VCaP (cell line): ENCODE measurements around the gene SLC9A4.

ENCODE experiments used
- H3K27ac ChIP-seq: fragments of 450-650 bp; 2 replicates; pipeline ENCODE4 v1.5.1; 2017
- TF ChIP-seq, protein P1 (sequence below): fragments of 450-650 bp; conservative IDR thresholded peaks from 2 replicates; pipeline ENCODE4 v1.5.1; 2017; ENCODE audit warnings: mild to moderate bottlenecking, moderate library complexity

SLC9A4 gene

DNA sequence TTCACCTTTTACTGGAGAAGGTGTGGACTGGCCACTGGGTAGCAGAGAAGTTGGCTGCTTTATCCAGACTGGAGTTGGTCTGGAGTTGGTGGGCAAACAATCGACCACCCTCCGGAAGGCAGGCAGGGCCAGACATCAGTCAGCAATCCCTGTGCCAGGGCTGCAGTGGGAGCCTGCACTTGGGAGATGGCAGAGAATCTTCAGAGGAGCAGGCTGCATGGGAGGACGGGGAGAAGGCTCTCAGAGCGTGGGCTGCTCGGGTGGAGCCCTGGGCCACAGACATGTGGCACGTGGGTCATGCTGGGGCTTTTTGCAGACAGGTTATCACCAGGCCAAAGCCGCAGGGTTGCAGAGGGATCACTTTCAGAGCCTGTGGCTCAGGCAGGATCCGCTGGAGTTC is 29.6 kb downstream of the SLC9A4 start:
- TF ChIP-seq, protein P1, sequence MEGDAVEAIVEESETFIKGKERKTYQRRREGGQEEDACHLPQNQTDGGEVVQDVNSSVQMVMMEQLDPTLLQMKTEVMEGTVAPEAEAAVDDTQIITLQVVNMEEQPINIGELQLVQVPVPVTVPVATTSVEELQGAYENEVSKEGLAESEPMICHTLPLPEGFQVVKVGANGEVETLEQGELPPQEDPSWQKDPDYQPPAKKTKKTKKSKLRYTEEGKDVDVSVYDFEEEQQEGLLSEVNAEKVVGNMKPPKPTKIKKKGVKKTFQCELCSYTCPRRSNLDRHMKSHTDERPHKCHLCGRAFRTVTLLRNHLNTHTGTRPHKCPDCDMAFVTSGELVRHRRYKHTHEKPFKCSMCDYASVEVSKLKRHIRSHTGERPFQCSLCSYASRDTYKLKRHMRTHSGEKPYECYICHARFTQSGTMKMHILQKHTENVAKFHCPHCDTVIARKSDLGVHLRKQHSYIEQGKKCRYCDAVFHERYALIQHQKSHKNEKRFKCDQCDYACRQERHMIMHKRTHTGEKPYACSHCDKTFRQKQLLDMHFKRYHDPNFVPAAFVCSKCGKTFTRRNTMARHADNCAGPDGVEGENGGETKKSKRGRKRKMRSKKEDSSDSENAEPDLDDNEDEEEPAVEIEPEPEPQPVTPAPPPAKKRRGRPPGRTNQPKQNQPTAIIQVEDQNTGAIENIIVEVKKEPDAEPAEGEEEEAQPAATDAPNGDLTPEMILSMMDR, result no peak
- no peak overlapping the region for H3K27ac ChIP-seq

DNA sequence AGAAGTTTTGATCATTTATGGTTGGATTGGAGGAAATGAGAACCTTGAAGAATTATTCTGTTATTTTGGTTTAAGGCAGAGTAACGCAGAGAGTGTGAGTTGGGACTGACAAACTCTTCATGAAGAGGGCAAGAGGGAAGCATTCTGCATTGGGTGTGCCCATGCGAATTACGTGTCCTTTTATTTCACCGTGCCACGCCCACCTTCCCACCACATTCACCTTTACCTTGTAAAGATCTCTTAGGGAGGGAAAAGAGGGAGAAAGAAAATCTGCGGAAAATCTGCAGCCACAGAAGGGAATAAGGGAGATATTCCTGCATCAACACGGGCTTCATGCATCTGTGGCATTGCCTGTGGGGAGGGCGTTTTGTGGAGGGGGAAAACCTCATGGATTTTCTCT is 31.8 kb downstream of the SLC9A4 start:
- TF ChIP-seq, protein P1, result no peak
- no peak overlapping the region for H3K27ac ChIP-seq

DNA sequence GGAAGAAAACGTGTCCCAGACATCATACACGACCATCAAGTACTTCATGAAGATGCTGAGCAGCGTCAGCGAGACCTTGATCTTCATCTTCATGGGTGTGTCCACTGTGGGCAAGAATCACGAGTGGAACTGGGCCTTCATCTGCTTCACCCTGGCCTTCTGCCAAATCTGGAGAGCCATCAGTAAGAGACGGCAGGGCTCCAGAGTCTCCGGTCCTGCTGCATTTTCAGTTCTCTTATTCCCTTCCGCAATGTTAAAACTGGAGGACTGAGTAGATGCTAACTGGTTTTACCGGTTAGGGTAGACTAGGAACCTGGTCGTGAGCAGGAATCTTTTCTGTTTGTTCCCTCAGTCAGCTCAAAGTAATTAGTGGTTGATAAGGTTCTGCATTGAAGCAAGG is 32.3 kb downstream of the SLC9A4 start:
- TF ChIP-seq, protein P1, result no peak

GRCh38 chr2:102506743-102507142 is 33.7 kb downstream of the SLC9A4 start:
- no peak overlapping the region for H3K27ac ChIP-seq
- TF ChIP-seq, protein P1, result no peak

More for the DNA sequence above, 32.3 kb downstream of the SLC9A4 start:
- no peak overlapping the region for H3K27ac ChIP-seq

GRCh38 chr2:102508863-102509262 is 35.8 kb downstream of the SLC9A4 start:
- TF ChIP-seq, protein P1, result no peak

DNA sequence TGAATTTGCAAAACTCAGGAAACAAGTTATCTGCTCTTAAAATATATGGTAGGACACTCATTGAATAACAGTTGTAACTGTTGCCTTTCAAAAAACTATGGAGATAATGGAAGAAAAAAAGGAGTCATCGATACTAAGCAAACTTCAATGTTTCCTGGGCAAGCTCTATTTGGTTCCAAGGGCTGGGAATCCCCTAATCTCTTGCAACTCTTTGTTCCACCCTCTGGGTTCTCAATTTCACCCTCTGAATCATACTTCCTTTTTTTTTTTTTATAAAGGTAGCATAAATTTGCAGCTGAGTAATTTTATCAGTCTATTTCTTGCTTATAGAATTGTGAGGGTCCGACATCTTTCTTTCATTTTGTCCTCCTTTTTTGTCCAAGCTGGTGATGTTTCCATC is 36.7 kb downstream of the SLC9A4 start:
- TF ChIP-seq, protein P1, result no peak
- H3K27ac ChIP-seq, result no peak overlapping the region

More at GRCh38 chr2:102508863-102509262, 35.8 kb downstream of the SLC9A4 start:
- no peak overlapping the region for H3K27ac ChIP-seq

DNA sequence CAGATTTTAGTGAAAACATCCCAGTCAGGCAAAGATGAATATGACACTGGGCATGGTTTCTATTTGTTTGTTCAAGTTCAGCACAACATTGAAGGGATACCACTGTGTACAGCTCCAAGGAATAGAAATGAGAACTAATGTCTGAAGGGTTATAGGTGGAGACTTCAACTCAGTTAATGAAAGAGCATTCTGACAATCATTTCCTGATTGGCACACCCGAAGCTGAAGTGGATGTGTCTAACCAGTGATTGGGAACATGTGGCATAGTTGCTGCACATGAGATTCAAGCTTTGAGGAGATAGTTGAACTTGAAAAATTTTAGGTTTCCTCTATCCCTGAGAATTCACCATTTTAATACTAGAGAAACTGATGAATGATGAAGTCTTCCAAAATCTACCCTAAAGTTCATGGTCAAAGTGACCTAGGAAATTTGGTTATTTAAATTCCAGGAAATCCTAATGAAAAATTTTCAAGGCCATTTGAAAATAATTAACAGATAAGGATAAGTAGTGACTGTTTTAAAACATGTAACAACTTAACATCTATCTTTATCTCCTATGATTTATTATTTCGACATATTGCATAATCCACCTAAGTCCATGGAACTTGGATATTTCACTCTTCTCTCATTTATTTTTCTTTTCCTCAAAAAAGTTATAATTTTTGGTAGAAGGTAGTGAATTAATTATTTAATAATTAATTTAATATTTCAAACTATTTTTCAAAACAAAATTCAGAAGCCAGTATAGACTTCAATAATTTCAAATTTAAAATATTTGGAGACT is 38.0 kb downstream of the SLC9A4 start:
- TF ChIP-seq, protein P1, result no peak

More for the DNA sequence above, 38.0 kb downstream of the SLC9A4 start:
- H3K27ac ChIP-seq, result no peak overlapping the region
